ENCODE results near the gene PRKACA.

The PRKACA gene

GRCh38 chr19:14135355-14135754 lies 17.8 kb upstream of the PRKACA start:
- DNase-seq, result no peak
- H3K4me2 ChIP-seq (ENCODE audit: low read depth, low read length), result peak overlapping the region; percentile 67
- H3K4me1 ChIP-seq (ENCODE audit: low read length), result peaks cover 5% of the 10 kb centered on the region
- peak overlapping the region; percentile 83; the same call in 1 of the 2 replicates for H3K9ac ChIP-seq (ENCODE audit: low read length)
- peak overlapping the region; percentile 99 for H3K4me3 ChIP-seq (ENCODE audit: low read length)
- H3F3A ChIP-seq (ENCODE audit: insufficient read depth, low read length), result peaks cover 13% of the 10 kb centered on the region; the same call in 1 of the 2 replicates
- H3K27me3 ChIP-seq (replicated peaks; ENCODE audit: insufficient read depth, low read length), result no peaks in the 10 kb centered on the region
- no peak overlapping the region for H3K27ac ChIP-seq (ENCODE audit: low read length)
- no peak overlapping the region for H2AFZ ChIP-seq (ENCODE audit: low read length)
- H4K20me1 ChIP-seq (ENCODE audit: insufficient read depth, low read length), result no peaks in the 10 kb centered on the region
- no peaks in the 10 kb centered on the region for H3K36me3 ChIP-seq (replicated peaks; ENCODE audit: insufficient read depth, low read length)
- H3K9me3 ChIP-seq (replicated peaks; ENCODE audit: insufficient read depth, low read length), result no peaks in the 10 kb centered on the region
- H3K79me2 ChIP-seq (ENCODE audit: low read length), result peaks cover 42% of the 10 kb centered on the region
- no peaks in the 10 kb centered on the region for H3K9me2 ChIP-seq (replicated peaks; ENCODE audit: insufficient read depth, low read length)
- no peak for TF ChIP-seq EZH2phosphoT487 (IDR thresholded peaks at IDR 0.05; ENCODE audit: low read length)
- no peak for TF ChIP-seq CTCF (IDR thresholded peaks at IDR 0.05; ENCODE audit: low read length)
- TF ChIP-seq EZH2 (optimal IDR thresholded peaks at IDR 0.05; ENCODE audit: low read depth, low read length), result no peak

GRCh38 chr19:14127929-14128509 lies 10.5 kb upstream of the PRKACA start:
- peaks cover 16% of the 10 kb centered on the region for H3F3A ChIP-seq (ENCODE audit: insufficient read depth, low read length)
- H3K9me2 ChIP-seq (replicated peaks; ENCODE audit: insufficient read depth, low read length), result no peaks in the 10 kb centered on the region
- no peaks in the 10 kb centered on the region for H3K36me3 ChIP-seq (replicated peaks; ENCODE audit: insufficient read depth, low read length)
- H3K4me2 ChIP-seq (ENCODE audit: low read depth, low read length), result peak overlapping the region; percentile 26
- no peak for TF ChIP-seq EZH2phosphoT487 (IDR thresholded peaks at IDR 0.05; ENCODE audit: low read length)
- no peak for TF ChIP-seq EZH2 (optimal IDR thresholded peaks at IDR 0.05; ENCODE audit: low read depth, low read length)
- TF ChIP-seq CTCF (IDR thresholded peaks at IDR 0.05; ENCODE audit: low read length), result no peak
- no peaks in the 10 kb centered on the region for H3K27me3 ChIP-seq (replicated peaks; ENCODE audit: insufficient read depth, low read length)
- peak; percentile 75 for DNase-seq
- no peaks in the 10 kb centered on the region for H4K20me1 ChIP-seq (ENCODE audit: insufficient read depth, low read length)
- H3K4me1 ChIP-seq (ENCODE audit: low read length), result peaks cover 21% of the 10 kb centered on the region
- H3K79me2 ChIP-seq (ENCODE audit: low read length), result peaks cover 18% of the 10 kb centered on the region
- no peak overlapping the region for H3K4me3 ChIP-seq (ENCODE audit: low read length)
- no peaks in the 10 kb centered on the region for H3K9me3 ChIP-seq (replicated peaks; ENCODE audit: insufficient read depth, low read length)
- H3K27ac ChIP-seq (ENCODE audit: low read length), result peak overlapping the region; percentile 64; the same call in 1 of the 2 replicates
- peak overlapping the region; percentile 8; the same call in 1 of the 2 replicates for H3K9ac ChIP-seq (ENCODE audit: low read length)
- H2AFZ ChIP-seq (ENCODE audit: low read length), result no peak overlapping the region

GRCh38 chr19:14127176-14127575 lies 9.6 kb upstream of the PRKACA start:
- no peak for TF ChIP-seq CTCF (IDR thresholded peaks at IDR 0.05; ENCODE audit: low read length)
- Histone ChIP-seq H3K36me3 (replicated peaks; ENCODE audit: insufficient read depth, low read length) (no peaks in the 10 kb centered on the region), H4K20me1 (ENCODE audit: insufficient read depth, low read length) (no peaks in the 10 kb centered on the region), H3K27ac (ENCODE audit: low read length) (no peak overlapping the region), H3K4me3 (ENCODE audit: low read length) (no peak overlapping the region), H2AFZ (ENCODE audit: low read length) (no peak overlapping the region), H3K27me3 (replicated peaks; ENCODE audit: insufficient read depth, low read length) (no peaks in the 10 kb centered on the region), H3F3A (ENCODE audit: insufficient read depth, low read length) (peaks cover 16% of the 10 kb centered on the region), H3K79me2 (ENCODE audit: low read length) (peaks cover 13% of the 10 kb centered on the region), H3K4me2 (ENCODE audit: low read depth, low read length) (no peak overlapping the region), H3K4me1 (ENCODE audit: low read length) (peaks cover 21% of the 10 kb centered on the region), H3K9me2 (replicated peaks; ENCODE audit: insufficient read depth, low read length) (no peaks in the 10 kb centered on the region), H3K9me3 (replicated peaks; ENCODE audit: insufficient read depth, low read length) (no peaks in the 10 kb centered on the region), H3K9ac (ENCODE audit: low read length) (no peak overlapping the region)
- no peak for DNase-seq
